Endothelial cell (in vitro differentiated cells): ENCODE results near the gene SNRNP27. TPM values are rescaled to one million over a fixed set of nuclear protein-coding genes. Genes with fewer than 3 reads are reported as not detected.

Source experiments
- DNase-seq: peaks from one replicate; pipeline ENCODE4 v3.0.0; 2021; ENCODE audit warnings: low spot score
- H3K27ac Mint-ChIP-seq: one replicate; pipeline ENCODE4 v1.8.0; 2021; ENCODE audit warnings: mixed read lengths, inconsistent platforms; ENCODE audit not compliant: unreplicated experiment
- H3K27me3 Mint-ChIP-seq: one replicate; pipeline ENCODE4 v1.8.0; 2021; ENCODE audit warnings: mild to moderate bottlenecking, moderate library complexity, mixed read lengths, inconsistent platforms; ENCODE audit not compliant: unreplicated experiment
- H3K36me3 Mint-ChIP-seq: one replicate; pipeline ENCODE4 v1.8.0; 2021; ENCODE audit warnings: mild to moderate bottlenecking, low read depth, mixed read lengths, inconsistent platforms; ENCODE audit not compliant: unreplicated experiment
- H3K4me1 Mint-ChIP-seq: one replicate; pipeline ENCODE4 v1.8.0; 2021; ENCODE audit warnings: mild to moderate bottlenecking, mixed read lengths, inconsistent platforms; ENCODE audit not compliant: unreplicated experiment
- H3K4me3 Mint-ChIP-seq: one replicate; pipeline ENCODE4 v1.8.0; 2021; ENCODE audit warnings: mild to moderate bottlenecking, mixed read lengths, inconsistent platforms; ENCODE audit not compliant: unreplicated experiment
- H3K9me3 Mint-ChIP-seq: one replicate; pipeline ENCODE4 v1.8.0; 2021; ENCODE audit warnings: mixed read lengths, inconsistent platforms; ENCODE audit not compliant: unreplicated experiment
- total RNA-seq: library from RNA; stranded (reverse); fragmentation: NEBNext Ultra II Directional; extraction: Animal tissue kit (Norgen Biotek cat#: 25700); gene quantifications from one replicate; pipeline ENCODE4 v1.2.1, GENCODE V29; 2021; ENCODE audit not compliant: unreplicated experiment
- TF ChIP-seq, protein P1 (sequence below): fragments of 200-600 bp; sonication (generic); IDR thresholded peaks from one replicate; pipeline ENCODE4 v1.5.0; 2021; ENCODE audit warnings: antibody characterized with exemption; ENCODE audit not compliant: unreplicated experiment

Gene SNRNP27
- total RNA-seq, 1 donor from 2014 or later = 37.0 TPM

DNA sequence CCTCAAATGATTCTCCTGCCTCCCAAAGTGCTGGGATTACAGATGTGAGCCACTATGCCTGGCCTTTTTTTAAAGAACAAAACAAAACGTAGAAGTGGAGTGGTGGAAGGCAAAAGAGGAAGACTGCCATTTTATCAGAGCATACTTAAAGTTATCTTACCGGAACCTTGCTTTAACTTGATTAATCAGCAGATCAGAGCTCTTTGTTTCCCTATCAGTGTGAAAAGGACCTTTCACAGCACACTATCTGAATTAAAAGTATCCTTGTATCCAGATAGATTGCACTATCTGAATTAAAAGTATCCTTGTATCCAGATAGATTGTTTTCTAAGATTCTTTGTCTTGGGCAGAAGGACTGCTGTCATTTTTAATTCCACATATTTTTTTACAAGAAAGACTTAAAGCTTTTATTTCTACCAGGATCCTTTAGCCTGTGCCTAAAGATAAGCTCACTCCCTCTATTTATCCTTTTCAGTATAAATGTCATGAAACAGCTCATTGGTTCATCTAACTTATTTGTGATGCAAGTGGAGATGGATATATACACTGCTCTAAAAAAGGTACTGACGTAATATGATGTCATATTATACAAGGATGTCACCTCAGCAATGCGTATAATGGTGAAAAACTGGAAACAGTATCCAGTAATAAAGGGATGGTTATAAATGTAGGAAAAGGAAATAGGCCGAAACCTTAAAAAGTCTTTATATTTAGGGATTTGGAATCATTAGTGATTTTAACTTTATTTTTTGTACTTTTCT is 46.5 kb upstream of the SNRNP27 start:
- H3K36me3 Mint-ChIP-seq = peaks cover 4% of the 10 kb centered on the region

DNA sequence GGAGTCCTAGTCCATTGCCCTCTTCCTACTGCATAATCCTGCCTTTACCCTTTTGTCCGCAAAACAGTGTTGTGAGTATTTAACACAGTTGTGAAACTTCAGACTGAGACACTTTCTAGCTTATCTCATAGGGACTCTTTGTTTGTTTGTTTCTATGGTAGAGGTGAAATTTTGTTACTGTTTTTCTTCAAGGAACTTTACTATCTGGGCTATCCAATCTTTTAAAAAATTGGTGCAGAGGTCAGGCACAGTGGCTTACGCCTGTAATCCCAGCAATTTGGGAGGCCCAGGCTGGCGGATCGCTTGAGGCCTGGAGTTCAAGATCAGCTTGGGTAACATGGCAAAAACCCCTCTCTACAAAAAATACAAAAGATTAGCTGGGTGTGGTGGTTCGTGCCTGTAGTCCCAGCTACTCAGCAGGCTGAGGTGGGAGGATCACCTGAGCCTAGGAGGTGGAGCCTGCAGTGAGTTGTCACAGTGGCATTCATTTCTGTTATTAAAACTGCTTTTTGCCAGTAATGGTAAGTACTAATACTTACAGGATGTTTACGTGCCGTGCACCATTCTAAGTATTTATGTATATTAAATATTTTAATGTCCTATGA is 45.5 kb upstream of the SNRNP27 start:
- Mint-ChIP-seq H3K4me1 (no peaks in the 10 kb centered on the region), H3K36me3 (peaks cover 4% of the 10 kb centered on the region), H3K27me3 (no peaks in the 10 kb centered on the region), H3K27ac (no peak overlapping the region), H3K9me3 (no peaks in the 10 kb centered on the region), H3K4me3 (no peak overlapping the region)
- TF ChIP-seq, protein P1, sequence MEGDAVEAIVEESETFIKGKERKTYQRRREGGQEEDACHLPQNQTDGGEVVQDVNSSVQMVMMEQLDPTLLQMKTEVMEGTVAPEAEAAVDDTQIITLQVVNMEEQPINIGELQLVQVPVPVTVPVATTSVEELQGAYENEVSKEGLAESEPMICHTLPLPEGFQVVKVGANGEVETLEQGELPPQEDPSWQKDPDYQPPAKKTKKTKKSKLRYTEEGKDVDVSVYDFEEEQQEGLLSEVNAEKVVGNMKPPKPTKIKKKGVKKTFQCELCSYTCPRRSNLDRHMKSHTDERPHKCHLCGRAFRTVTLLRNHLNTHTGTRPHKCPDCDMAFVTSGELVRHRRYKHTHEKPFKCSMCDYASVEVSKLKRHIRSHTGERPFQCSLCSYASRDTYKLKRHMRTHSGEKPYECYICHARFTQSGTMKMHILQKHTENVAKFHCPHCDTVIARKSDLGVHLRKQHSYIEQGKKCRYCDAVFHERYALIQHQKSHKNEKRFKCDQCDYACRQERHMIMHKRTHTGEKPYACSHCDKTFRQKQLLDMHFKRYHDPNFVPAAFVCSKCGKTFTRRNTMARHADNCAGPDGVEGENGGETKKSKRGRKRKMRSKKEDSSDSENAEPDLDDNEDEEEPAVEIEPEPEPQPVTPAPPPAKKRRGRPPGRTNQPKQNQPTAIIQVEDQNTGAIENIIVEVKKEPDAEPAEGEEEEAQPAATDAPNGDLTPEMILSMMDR = no peak
- DNase-seq = no peak

More for the DNA sequence above, 46.5 kb upstream of the SNRNP27 start:
- no peaks in the 10 kb centered on the region for H3K9me3 Mint-ChIP-seq
- H3K27ac Mint-ChIP-seq = no peak overlapping the region
- H3K27me3 Mint-ChIP-seq = no peaks in the 10 kb centered on the region
- no peak for DNase-seq
- TF ChIP-seq, protein P1 = no peak
- H3K4me1 Mint-ChIP-seq = no peaks in the 10 kb centered on the region
- no peak overlapping the region for H3K4me3 Mint-ChIP-seq

GRCh38 chr2:69858261-69858660 is 35.5 kb upstream of the SNRNP27 start:
- H3K27ac Mint-ChIP-seq = no peak overlapping the region
- no peak overlapping the region for H3K4me3 Mint-ChIP-seq
- no peak for DNase-seq
- TF ChIP-seq, protein P1 = no peak
- H3K27me3 Mint-ChIP-seq = no peaks in the 10 kb centered on the region
- H3K4me1 Mint-ChIP-seq = no peaks in the 10 kb centered on the region
- no peaks in the 10 kb centered on the region for H3K9me3 Mint-ChIP-seq
- H3K36me3 Mint-ChIP-seq = no peaks in the 10 kb centered on the region

GRCh38 chr2:69863298-69863697 is 30.5 kb upstream of the SNRNP27 start:
- H3K4me1 Mint-ChIP-seq = no peaks in the 10 kb centered on the region
- no peaks in the 10 kb centered on the region for H3K27me3 Mint-ChIP-seq
- no peak for DNase-seq
- H3K27ac Mint-ChIP-seq = no peak overlapping the region
- H3K36me3 Mint-ChIP-seq = peaks cover 13% of the 10 kb centered on the region
- TF ChIP-seq, protein P1 = no peak
- no peak overlapping the region for H3K4me3 Mint-ChIP-seq
- no peaks in the 10 kb centered on the region for H3K9me3 Mint-ChIP-seq

DNA sequence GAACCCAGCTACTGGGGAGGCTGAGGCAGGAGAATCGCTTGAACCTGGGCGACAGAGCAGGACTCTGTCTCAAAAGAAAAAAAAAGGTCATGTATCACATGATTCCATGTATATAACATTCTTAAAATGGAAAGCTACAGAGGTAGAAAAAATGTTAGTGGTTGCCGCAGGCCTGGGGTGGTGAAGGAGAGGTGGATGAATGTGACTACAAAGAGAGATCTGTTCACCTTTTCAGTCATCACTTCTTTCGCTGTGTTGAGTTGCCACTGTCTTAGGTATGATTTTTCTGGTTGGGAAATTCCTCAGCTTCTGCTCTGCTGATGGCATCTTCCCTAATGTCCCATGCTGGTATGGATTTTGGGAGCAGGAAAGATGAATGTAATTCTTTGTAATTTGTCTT is 5.3 kb upstream of the SNRNP27 start:
- Mint-ChIP-seq H3K9me3 (no peaks in the 10 kb centered on the region), H3K4me1 (no peaks in the 10 kb centered on the region), H3K27me3 (no peaks in the 10 kb centered on the region), H3K36me3 (no peaks in the 10 kb centered on the region), H3K27ac (no peak overlapping the region), H3K4me3 (no peak overlapping the region)
- TF ChIP-seq, protein P1 = no peak
- no peak for DNase-seq
